Aorta (tissue), 5 donors: ENCODE measurements around the gene EPB41L2. TPM values are rescaled to one million over a fixed set of nuclear protein-coding genes. Genes with fewer than 3 reads are reported as not detected.

Experiments used
- ATAC-seq: fragments of 200-7000 bp; cut with Tn5 transposase; one replicate; pipeline ENCODE4 v1.9.1; 2022; ENCODE audit warnings: moderate library complexity; ENCODE audit not compliant: low FRiP score
- DNase-seq, 2 donors: peaks; one replicate each; pipeline ENCODE4 v3.0.0-alpha.2; 2020
- H3K27ac ChIP-seq, 2 donors: one replicate each; pipeline ENCODE4 v1.5.1; 2013; ENCODE audit warnings: low read length in 2 of 2, mild to moderate bottlenecking in 2 of 2, moderate library complexity in 2 of 2, control low read depth in 1 of 2, inconsistent platforms in 1 of 2, low read depth in 1 of 2
- H3K27me3 ChIP-seq, 2 donors: one replicate each; pipeline ENCODE4 v1.6.1; 2013; ENCODE audit warnings: control low read depth in 1 of 2, low read length in 1 of 2, mild to moderate bottlenecking in 1 of 2, moderate library complexity in 1 of 2; ENCODE audit not compliant: insufficient read depth in 2 of 2, control insufficient read depth in 1 of 2
- H3K36me3 ChIP-seq, 2 donors: one replicate each; pipeline ENCODE4 v1.6.1; 2013; ENCODE audit warnings: control low read depth in 1 of 2, low read length in 1 of 2, mild to moderate bottlenecking in 1 of 2; ENCODE audit not compliant: insufficient read depth in 2 of 2, control insufficient read depth in 1 of 2
- H3K4me1 ChIP-seq, 2 donors: one replicate each; pipeline ENCODE4 v1.6.1; 2013; ENCODE audit warnings: low read length in 2 of 2, control low read depth in 1 of 2, mild to moderate bottlenecking in 1 of 2, moderate library complexity in 1 of 2; ENCODE audit not compliant: insufficient read depth in 2 of 2, control insufficient read depth in 1 of 2
- H3K4me3 ChIP-seq, 2 donors: one replicate each; pipeline ENCODE4 v1.5.1; 2013; ENCODE audit warnings: low read length in 2 of 2, control low read depth in 1 of 2, mild to moderate bottlenecking in 1 of 2
- H3K9me3 ChIP-seq: one replicate; pipeline ENCODE4 v1.6.1; 2013; ENCODE audit warnings: mild to moderate bottlenecking, low read length; ENCODE audit not compliant: control insufficient read depth
- WGBS, 2 donors: extraction: QIAGEN DNeasy Blood & Tissue Kit; methylation state at CpG; one replicate each; pipeline ENCODE4 v1.1.7; 2013; 5-methylcytosine and 5-hydroxymethylcytosine counted together
- intact Hi-C, 2 donors: fragments of 100-400 bp; cut with DNase I; formaldehyde crosslinking; loops; one replicate each; pipeline versions ENCODE4 v1.14.2 to v1.15.0; 2022
- polyA plus RNA-seq, 2 donors: library from polyadenylated mRNA; stranded (reverse); fragments of 200-250 nt; gene quantifications; one replicate each; pipeline ENCODE4 v1.2.3, GENCODE V29; 2013
- total RNA-seq, 2 donors: library from RNA; stranded (reverse); fragmentation: NEBNext Ultra II Directional; extraction: Animal tissue kit (Norgen Biotek cat#: 25700); gene quantifications; one replicate each; pipeline ENCODE4 v1.2.1, GENCODE V29; 2021
- donor health status: healthy with polysubstance abuse.
- donor health status: Bipolar disorder and iron deficiency.
- donor health status: DM: no; HTN: no; CAD: no.
- donor health status: DM: no; HTN: no; CAD: no.
- donor health status: DM: yes; HTN: yes; CAD: no.

Gene EPB41L2
- total and polyA plus RNA-seq, 4 donors: 36.1 to 340 (median 118) TPM

- 92 to 99% methylated on average over 2 of the region's 2 CpGs for WGBS, 2 donors
- Histone ChIP-seq H3K9me3 (no peaks in the 10 kb centered on the region), H3K27ac (no peak overlapping the region), H3K4me3 (no peak overlapping the region), H3K4me1 (no peaks in the 10 kb centered on the region), H3K36me3 (no peaks in the 10 kb centered on the region), H3K27me3 (no peaks in the 10 kb centered on the region)
- no peak for DNase-seq
- intact Hi-C loops: no loop called here
- ATAC-seq: no peak
These were observed 154.1 kb downstream of the EPB41L2 start for GRCh38 chr6:130908958-130909357.

- H3K27ac ChIP-seq: no peak overlapping the region
- H3K36me3 ChIP-seq: no peaks in the 10 kb centered on the region
- no peaks in the 10 kb centered on the region for H3K9me3 ChIP-seq
- no peaks in the 10 kb centered on the region for H3K27me3 ChIP-seq
- H3K4me3 ChIP-seq: no peak overlapping the region
- no peaks in the 10 kb centered on the region for H3K4me1 ChIP-seq
- intact Hi-C loops: no loop called here
- DNase-seq (no peak), ATAC-seq (no peak)
These were observed 154.9 kb downstream of the EPB41L2 start for GRCh38 chr6:130908188-130908587.

GRCh38 chr6:130907687-130908086 is 155.4 kb downstream of the EPB41L2 start:
- intact Hi-C loops: no loop called here
- no peak for DNase-seq
- Histone ChIP-seq H3K9me3 (no peaks in the 10 kb centered on the region), H3K27ac (no peak overlapping the region), H3K27me3 (no peaks in the 10 kb centered on the region), H3K36me3 (no peaks in the 10 kb centered on the region), H3K4me3 (no peak overlapping the region), H3K4me1 (no peaks in the 10 kb centered on the region)
- 53 to 57% methylated on average over 3 of the region's 3 CpGs for WGBS, 2 donors
- ATAC-seq: no peak

- H3K4me1 ChIP-seq: no peaks in the 10 kb centered on the region
- H3K27me3 ChIP-seq: no peaks in the 10 kb centered on the region
- H3K27ac ChIP-seq: no peak overlapping the region
- no peaks in the 10 kb centered on the region for H3K9me3 ChIP-seq
- intact Hi-C loops: no loop called here
- 12 to 15% methylated on average over 2 of the region's 2 CpGs for WGBS, 2 donors
- no peaks in the 10 kb centered on the region for H3K36me3 ChIP-seq
- H3K4me3 ChIP-seq: no peak overlapping the region
- DNase-seq: no peak
- ATAC-seq: no peak
These were observed 156.2 kb downstream of the EPB41L2 start for GRCh38 chr6:130906736-130907381.

- ATAC-seq (no peak), DNase-seq (no peak)
- H3K4me1 ChIP-seq: no peaks in the 10 kb centered on the region
These were observed 159.4 kb downstream of the EPB41L2 start for GRCh38 chr6:130903602-130904001.

GRCh38 chr6:130903007-130903406 is 160.0 kb downstream of the EPB41L2 start:
- Histone ChIP-seq H3K4me3 (no peak overlapping the region), H3K9me3 (no peaks in the 10 kb centered on the region), H3K4me1 (no peaks in the 10 kb centered on the region), H3K27me3 (no peaks in the 10 kb centered on the region), H3K36me3 (no peaks in the 10 kb centered on the region), H3K27ac (no peak overlapping the region)
- 95 to 97% methylated on average over 1 of the region's 1 CpG for WGBS, 2 donors
- intact Hi-C loops: no loop called here
- DNase-seq: no peak
- ATAC-seq: no peak

More at GRCh38 chr6:130903602-130904001, 159.4 kb downstream of the EPB41L2 start:
- Histone ChIP-seq H3K27me3 (no peaks in the 10 kb centered on the region), H3K9me3 (no peaks in the 10 kb centered on the region), H3K36me3 (no peaks in the 10 kb centered on the region), H3K4me3 (no peak overlapping the region), H3K27ac (no peak overlapping the region)
- intact Hi-C loops: no loop called here

GRCh38 chr6:130900913-130901312 is 162.1 kb downstream of the EPB41L2 start:
- ATAC-seq (peak; percentile 48), DNase-seq (peak; percentile 73 to 91)
- no peaks in the 10 kb centered on the region for H3K9me3 ChIP-seq
- H3K4me3 ChIP-seq: no peak overlapping the region
- H3K27ac ChIP-seq: no peak overlapping the region
- intact Hi-C loops: no loop called here
- WGBS, 2 donors: 9 to 19% methylated on average over 3 of the region's 3 CpGs
- H3K36me3 ChIP-seq: no peaks in the 10 kb centered on the region
- no peaks in the 10 kb centered on the region for H3K4me1 ChIP-seq
- H3K27me3 ChIP-seq: no peaks in the 10 kb centered on the region

- no peaks in the 10 kb centered on the region for H3K9me3 ChIP-seq
- peaks cover 0 to 2% of the 10 kb centered on the region in 2 donors for H3K36me3 ChIP-seq
- H3K4me3 ChIP-seq: no peak overlapping the region
- WGBS, 2 donors: 53 to 59% methylated on average over 5 of the region's 5 CpGs
- ATAC-seq: no peak
- H3K27me3 ChIP-seq: no peaks in the 10 kb centered on the region
- H3K4me1 ChIP-seq: no peaks in the 10 kb centered on the region
- no peak overlapping the region for H3K27ac ChIP-seq
- DNase-seq: no peak
- intact Hi-C loops: no loop called here
These were observed 166.8 kb downstream of the EPB41L2 start for GRCh38 chr6:130896249-130896648.

GRCh38 chr6:130895516-130895915 is 167.5 kb downstream of the EPB41L2 start:
- Histone ChIP-seq H3K27ac (no peak overlapping the region), H3K27me3 (no peaks in the 10 kb centered on the region), H3K4me3 (no peak overlapping the region), H3K36me3 (peaks cover 0 to 2% of the 10 kb centered on the region in 2 donors), H3K9me3 (no peaks in the 10 kb centered on the region), H3K4me1 (no peaks in the 10 kb centered on the region)
- DNase-seq: no peak
- intact Hi-C loops: no loop called here
- 3 to 8% methylated on average over 2 of the region's 2 CpGs for WGBS, 2 donors
- ATAC-seq: no peak
